ENCODE measurements around the gene TNFSF8.

The TNFSF8 gene

GRCh38 chr9:114916481-114916880 is 13.9 kb downstream of the TNFSF8 start:
- TF ChIP-seq CTCF (IDR thresholded peaks at IDR 0.05) = no peak
- Mint-ChIP-seq H3K4me1 (peaks cover 15% of the 10 kb centered on the region), H3K36me3 (ENCODE audit: low read depth) (no peaks in the 10 kb centered on the region)

DNA sequence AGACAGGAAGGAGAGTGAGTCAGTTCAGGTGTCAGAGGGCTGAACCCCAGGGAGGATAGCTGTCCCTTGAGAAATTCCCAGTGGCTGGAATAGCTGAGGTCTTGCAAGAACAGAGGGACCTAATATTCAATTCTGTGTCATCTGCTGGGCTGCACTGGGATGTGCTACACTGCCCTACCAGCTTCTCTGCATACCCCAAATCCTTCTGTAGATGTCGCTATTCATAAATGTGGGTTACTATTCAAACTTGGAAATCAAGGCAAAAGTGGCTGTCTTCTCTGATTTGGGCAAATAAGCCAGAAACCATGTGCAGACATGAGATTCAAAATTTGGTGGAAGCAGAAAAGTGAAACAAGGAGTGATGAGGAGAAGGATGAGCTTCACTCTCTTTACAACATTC is 16.3 kb downstream of the TNFSF8 start:
- H3K27ac Mint-ChIP-seq = no peak overlapping the region
- no peaks in the 10 kb centered on the region for H3K36me3 Mint-ChIP-seq (ENCODE audit: low read depth)
- H3K4me3 Mint-ChIP-seq = no peak overlapping the region
- no peak for DNase-seq
- H3K4me1 Mint-ChIP-seq = peaks cover 15% of the 10 kb centered on the region
- peak; percentile 15 for TF ChIP-seq CTCF (IDR thresholded peaks at IDR 0.05)
- no peaks in the 10 kb centered on the region for H3K9me3 Mint-ChIP-seq
- peaks cover 25% of the 10 kb centered on the region for H3K27me3 Mint-ChIP-seq (ENCODE audit: low read depth, poor library complexity)

More at GRCh38 chr9:114916481-114916880, 13.9 kb downstream of the TNFSF8 start:
- DNase-seq = no peak
- Mint-ChIP-seq H3K4me3 (no peak overlapping the region), H3K27me3 (ENCODE audit: low read depth, poor library complexity) (peaks cover 23% of the 10 kb centered on the region), H3K27ac (no peak overlapping the region), H3K9me3 (no peaks in the 10 kb centered on the region)

- Mint-ChIP-seq H3K36me3 (ENCODE audit: low read depth) (no peaks in the 10 kb centered on the region), H3K27me3 (ENCODE audit: low read depth, poor library complexity) (peaks cover 25% of the 10 kb centered on the region), H3K4me1 (peaks cover 20% of the 10 kb centered on the region), H3K9me3 (no peaks in the 10 kb centered on the region), H3K4me3 (no peak overlapping the region), H3K27ac (no peak overlapping the region)
- no peak for TF ChIP-seq CTCF (IDR thresholded peaks at IDR 0.05)
- no peak for DNase-seq
Observed at GRCh38 chr9:114913656-114914055, 16.7 kb downstream of the TNFSF8 start.

GRCh38 chr9:114913217-114913616 is 17.2 kb downstream of the TNFSF8 start:
- DNase-seq = no peak
- H3K4me3 Mint-ChIP-seq = no peak overlapping the region
- H3K9me3 Mint-ChIP-seq = no peaks in the 10 kb centered on the region
- H3K27ac Mint-ChIP-seq = no peak overlapping the region
- peaks cover 25% of the 10 kb centered on the region for H3K4me1 Mint-ChIP-seq
- peaks cover 25% of the 10 kb centered on the region for H3K27me3 Mint-ChIP-seq (ENCODE audit: low read depth, poor library complexity)
- no peak for TF ChIP-seq CTCF (IDR thresholded peaks at IDR 0.05)
- no peaks in the 10 kb centered on the region for H3K36me3 Mint-ChIP-seq (ENCODE audit: low read depth)

- no peak overlapping the region for H3K4me3 Mint-ChIP-seq
- DNase-seq = peak; percentile 11
- peak; percentile 68 for TF ChIP-seq CTCF (IDR thresholded peaks at IDR 0.05)
- peaks cover 23% of the 10 kb centered on the region for H3K27me3 Mint-ChIP-seq (ENCODE audit: low read depth, poor library complexity)
- no peaks in the 10 kb centered on the region for H3K9me3 Mint-ChIP-seq
- peaks cover 41% of the 10 kb centered on the region for H3K4me1 Mint-ChIP-seq
- H3K36me3 Mint-ChIP-seq (ENCODE audit: low read depth) = no peaks in the 10 kb centered on the region
- no peak overlapping the region for H3K27ac Mint-ChIP-seq
Observed at GRCh38 chr9:114911167-114911821, 19.1 kb downstream of the TNFSF8 start.

DNA sequence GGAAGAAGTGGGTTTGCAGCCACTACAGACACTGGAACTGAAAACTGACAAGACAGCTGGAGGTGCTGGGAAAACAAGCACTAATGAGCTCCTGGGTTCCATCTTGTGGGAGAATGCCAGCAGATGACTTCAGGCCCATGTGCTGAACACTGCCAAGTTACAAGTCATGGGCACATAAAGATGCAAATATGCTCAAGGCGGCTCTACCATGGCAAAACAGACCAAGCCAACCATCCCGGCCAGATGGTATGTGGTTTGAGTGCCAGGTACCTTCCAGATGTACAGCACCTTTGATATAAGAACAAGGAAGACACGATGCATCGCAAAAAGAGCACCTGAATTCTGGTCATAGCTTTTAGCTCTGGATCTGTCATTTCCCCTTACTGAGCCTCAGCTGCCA is 19.9 kb downstream of the TNFSF8 start:
- Mint-ChIP-seq H3K27me3 (ENCODE audit: low read depth, poor library complexity) (peaks cover 21% of the 10 kb centered on the region), H3K4me1 (peaks cover 41% of the 10 kb centered on the region), H3K27ac (no peak overlapping the region), H3K36me3 (ENCODE audit: low read depth) (no peaks in the 10 kb centered on the region), H3K4me3 (no peak overlapping the region), H3K9me3 (no peaks in the 10 kb centered on the region)
- no peak for DNase-seq
- TF ChIP-seq CTCF (IDR thresholded peaks at IDR 0.05) = no peak

Data from nephron progenitor cell (in vitro differentiated cells).